ENCODE measurements around the gene GHRHR. TPM values are rescaled to one million over a fixed set of nuclear protein-coding genes. Genes with fewer than 3 reads are reported as not detected.

Gene GHRHR
- total RNA-seq, 4 donors from 2014 or later, result not detected

- Histone ChIP-seq H3K27ac (no peak overlapping the region), H3K4me3 (no peak overlapping the region), H3K27me3 (no peaks in the 10 kb centered on the region), H3K36me3 (no peaks in the 10 kb centered on the region), H3K9me3 (no peaks in the 10 kb centered on the region), H3K4me1 (peaks cover 4 to 26% (median 7%) of the 10 kb centered on the region in 3 donors)
- DNase-seq, result no peak
- intact Hi-C loops (cut with DNase I), result no loop called here
- WGBS, 2 donors, result 63 to 78% methylated on average over 5 of the region's 5 CpGs
- TF ChIP-seq CTCF (IDR thresholded peaks at IDR 0.05), result no peak
- no peak for TF ChIP-seq POLR2A (IDR thresholded peaks at IDR 0.05)
Measured at GRCh38 chr7:30996883-30997282, 33.1 kb downstream of the GHRHR start.

- Histone ChIP-seq H3K4me3 (no peak overlapping the region), H3K27ac (no peak overlapping the region), H3K36me3 (no peaks in the 10 kb centered on the region), H3K9me3 (no peaks in the 10 kb centered on the region), H3K4me1 (peaks cover 4 to 23% (median 7%) of the 10 kb centered on the region in 3 donors), H3K27me3 (no peaks in the 10 kb centered on the region)
- intact Hi-C loops (cut with DNase I), result no loop called here
- 75 to 82% methylated on average over 2 to 6 of the region's 7 CpGs for WGBS, 2 donors
- no peak for TF ChIP-seq CTCF (IDR thresholded peaks at IDR 0.05)
- no peak for TF ChIP-seq POLR2A (IDR thresholded peaks at IDR 0.05)
- no peak for DNase-seq
Measured at GRCh38 chr7:30997316-30997715, 33.6 kb downstream of the GHRHR start.

- DNase-seq, result no peak
- Histone ChIP-seq H3K4me1 (peaks cover 0 to 14% (median 0%) of the 10 kb centered on the region in 3 donors), H3K4me3 (no peak overlapping the region), H3K27ac (no peak overlapping the region), H3K9me3 (peaks cover 0 to 5% (median 0%) of the 10 kb centered on the region in 3 donors), H3K27me3 (no peaks in the 10 kb centered on the region), H3K36me3 (no peaks in the 10 kb centered on the region)
- no peak for TF ChIP-seq POLR2A (IDR thresholded peaks at IDR 0.05)
- no peak for TF ChIP-seq CTCF (IDR thresholded peaks at IDR 0.05)
- intact Hi-C loops (cut with DNase I), result no loop called here
- 80% methylated on average over 7 of the region's 10 CpGs; no CpG with 5 or more reads in 1 of the 2 donors for WGBS, 2 donors
Measured at GRCh38 chr7:30998180-30998579, 34.4 kb downstream of the GHRHR start.

GRCh38 chr7:31000161-31000693 is 36.5 kb downstream of the GHRHR start:
- no peak for TF ChIP-seq POLR2A (IDR thresholded peaks at IDR 0.05)
- no peak for TF ChIP-seq CTCF (IDR thresholded peaks at IDR 0.05)
- no peak overlapping the region for H3K27ac ChIP-seq
- WGBS, 2 donors, result 42 to 60% methylated on average over 3 to 6 of the region's 9 CpGs

GRCh38 chr7:31000779-31001178 is 37.0 kb downstream of the GHRHR start:
- 52 to 63% methylated on average over 5 of the region's 5 CpGs for WGBS, 2 donors
- Histone ChIP-seq H3K9me3 (peaks cover 0 to 5% (median 0%) of the 10 kb centered on the region in 3 donors), H3K27me3 (peaks cover 0 to under 1% (median 0%) of the 10 kb centered on the region in 4 donors), H3K27ac (no peak overlapping the region), H3K4me3 (no peak overlapping the region), H3K36me3 (no peaks in the 10 kb centered on the region), H3K4me1 (peaks cover 0 to 7% (median 0%) of the 10 kb centered on the region in 3 donors)
- intact Hi-C loops (cut with DNase I), result no loop called here
- no peak for DNase-seq
- TF ChIP-seq CTCF (IDR thresholded peaks at IDR 0.05), result no peak
- no peak for TF ChIP-seq POLR2A (IDR thresholded peaks at IDR 0.05)

More at GRCh38 chr7:31000161-31000693, 36.5 kb downstream of the GHRHR start:
- Histone ChIP-seq H3K36me3 (no peaks in the 10 kb centered on the region), H3K27me3 (no peaks in the 10 kb centered on the region), H3K4me1 (peaks cover 0 to 11% (median 0%) of the 10 kb centered on the region in 3 donors), H3K4me3 (no peak overlapping the region), H3K9me3 (peaks cover 0 to 5% (median 0%) of the 10 kb centered on the region in 3 donors)
- intact Hi-C loops (cut with DNase I), result no loop called here
- DNase-seq, result no peak

Data from esophagus squamous epithelium (tissue), 5 donors.